Measurements from ENCODE around the gene ZC3H12A.

Gene ZC3H12A

GRCh38 chr1:37434292-37435225 is 39.8 kb upstream of the ZC3H12A start:
- no peak overlapping the region for H3K4me3 ChIP-seq (ENCODE audit: low read depth, low read length)
- peak; percentile 93 for TF ChIP-seq CTCF (conservative IDR thresholded peaks at IDR 0.05; ENCODE audit: low read depth, low read length)
- peak; percentile 55 for DNase-seq (ENCODE audit: low read depth)

GRCh38 chr1:37437087-37437486 is 37.3 kb upstream of the ZC3H12A start:
- no peak for DNase-seq (ENCODE audit: low read depth)
- no peak overlapping the region for H3K4me3 ChIP-seq (ENCODE audit: low read depth, low read length)
- no peak for TF ChIP-seq CTCF (conservative IDR thresholded peaks at IDR 0.05; ENCODE audit: low read depth, low read length)

GRCh38 chr1:37438037-37438868 is 36.1 kb upstream of the ZC3H12A start:
- no peak for TF ChIP-seq CTCF (conservative IDR thresholded peaks at IDR 0.05; ENCODE audit: low read depth, low read length)
- no peak overlapping the region for H3K4me3 ChIP-seq (ENCODE audit: low read depth, low read length)
- DNase-seq (ENCODE audit: low read depth) = no peak

- no peak for DNase-seq (ENCODE audit: low read depth)
- TF ChIP-seq CTCF (conservative IDR thresholded peaks at IDR 0.05; ENCODE audit: low read depth, low read length) = no peak
- no peak overlapping the region for H3K4me3 ChIP-seq (ENCODE audit: low read depth, low read length)
Measured at GRCh38 chr1:37438869-37439343, 35.5 kb upstream of the ZC3H12A start.

GRCh38 chr1:37439349-37439995 is 34.9 kb upstream of the ZC3H12A start:
- no peak for TF ChIP-seq CTCF (conservative IDR thresholded peaks at IDR 0.05; ENCODE audit: low read depth, low read length)
- no peak for DNase-seq (ENCODE audit: low read depth)
- H3K4me3 ChIP-seq (ENCODE audit: low read depth, low read length) = no peak overlapping the region

- H3K4me3 ChIP-seq (ENCODE audit: low read depth, low read length) = no peak overlapping the region
- DNase-seq (ENCODE audit: low read depth) = no peak
- TF ChIP-seq CTCF (conservative IDR thresholded peaks at IDR 0.05; ENCODE audit: low read depth, low read length) = no peak
Measured at GRCh38 chr1:37441490-37441889, 32.9 kb upstream of the ZC3H12A start.

All from choroid plexus epithelial cell (primary cell).